Measurements from ENCODE around the gene LGALS1. TPM values are rescaled to one million over a fixed set of nuclear protein-coding genes. Genes with fewer than 3 reads are reported as not detected.

Gene LGALS1
- total RNA-seq, 2 experiments from 2014 or later = 166 to 171 TPM

DNA sequence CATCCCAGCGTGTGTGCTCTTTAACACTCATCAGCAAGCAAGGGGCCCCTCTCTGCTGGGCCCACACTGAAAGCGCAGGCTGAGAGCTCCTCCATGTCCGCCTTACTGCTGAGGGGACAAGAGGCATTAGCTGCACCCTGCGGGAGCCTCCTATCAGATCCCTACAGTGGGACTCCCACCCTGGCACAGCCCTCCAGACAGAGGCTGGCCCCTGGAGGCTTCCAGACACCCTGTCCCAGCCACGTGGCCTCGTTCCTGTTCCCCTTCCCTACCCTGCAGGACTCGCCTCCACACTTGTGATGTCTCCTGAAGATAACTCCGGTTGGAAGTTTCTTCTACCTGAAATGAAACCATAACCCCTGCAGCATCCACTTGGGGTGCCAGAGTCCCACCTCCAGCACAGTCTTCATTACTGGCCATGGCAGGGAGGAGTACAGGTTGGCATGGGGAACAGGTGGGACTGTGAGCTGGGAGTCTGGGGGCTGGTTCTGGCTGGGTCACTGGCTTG lies 41.0 kb upstream of the LGALS1 start:
- Mint-ChIP-seq H3K27ac (peak overlapping the region; percentile 92), H3K4me1 (peaks cover 71% of the 10 kb centered on the region), H3K9me3 (no peaks in the 10 kb centered on the region), H3K4me3 (peak overlapping the region; percentile 66), H3K36me3 (peaks cover 8% of the 10 kb centered on the region), H3K27me3 (no peaks in the 10 kb centered on the region)
- no peak for DNase-seq

GRCh38 chr22:37635157-37635556 lies 40.3 kb upstream of the LGALS1 start:
- DNase-seq = no peak
- Mint-ChIP-seq H3K9me3 (no peaks in the 10 kb centered on the region), H3K27me3 (no peaks in the 10 kb centered on the region), H3K4me1 (peaks cover 71% of the 10 kb centered on the region), H3K36me3 (peaks cover 8% of the 10 kb centered on the region), H3K27ac (peak overlapping the region; percentile 92), H3K4me3 (no peak overlapping the region)

DNA sequence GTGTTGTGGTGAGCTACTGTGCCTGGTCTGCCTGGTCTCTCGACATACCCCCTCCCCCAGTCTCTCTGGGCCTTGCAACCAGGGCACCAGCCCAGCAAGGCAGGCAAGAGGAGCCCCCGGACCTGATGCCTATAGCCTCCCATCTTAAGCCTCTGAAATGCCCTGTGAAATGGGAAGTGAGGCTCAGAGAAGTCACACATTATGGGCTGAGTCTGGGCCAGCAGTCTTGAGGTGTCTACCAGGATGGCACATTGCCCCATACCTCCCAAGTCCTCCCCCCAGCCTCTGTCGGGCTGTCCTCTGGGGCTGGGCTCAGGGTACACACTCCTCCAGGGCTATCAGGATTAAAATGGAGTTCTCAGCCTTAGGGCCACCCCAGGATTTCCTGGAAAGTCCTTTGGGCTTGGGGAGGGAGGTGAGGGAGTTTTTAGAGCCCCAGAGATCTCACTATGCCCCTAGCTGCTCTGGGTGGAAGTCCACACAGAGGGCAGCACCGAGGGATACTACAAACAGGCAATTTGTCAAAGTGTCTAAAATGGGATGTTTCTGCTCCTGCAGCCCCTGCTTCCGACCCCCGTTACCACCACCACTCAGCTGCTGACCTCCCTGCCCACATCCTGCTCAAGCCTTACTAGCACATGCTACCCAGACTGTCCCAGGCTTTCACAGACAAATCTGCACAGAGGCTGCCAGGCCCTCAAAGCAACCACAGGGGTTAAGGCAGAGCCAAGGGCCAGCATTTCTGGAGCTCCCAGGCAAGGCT lies 39.1 kb upstream of the LGALS1 start:
- Mint-ChIP-seq H3K9me3 (no peaks in the 10 kb centered on the region), H3K4me1 (peaks cover 70% of the 10 kb centered on the region), H3K4me3 (no peak overlapping the region), H3K27me3 (no peaks in the 10 kb centered on the region), H3K36me3 (peaks cover 10% of the 10 kb centered on the region), H3K27ac (peak overlapping the region; percentile 77)
- no peak for DNase-seq

DNA sequence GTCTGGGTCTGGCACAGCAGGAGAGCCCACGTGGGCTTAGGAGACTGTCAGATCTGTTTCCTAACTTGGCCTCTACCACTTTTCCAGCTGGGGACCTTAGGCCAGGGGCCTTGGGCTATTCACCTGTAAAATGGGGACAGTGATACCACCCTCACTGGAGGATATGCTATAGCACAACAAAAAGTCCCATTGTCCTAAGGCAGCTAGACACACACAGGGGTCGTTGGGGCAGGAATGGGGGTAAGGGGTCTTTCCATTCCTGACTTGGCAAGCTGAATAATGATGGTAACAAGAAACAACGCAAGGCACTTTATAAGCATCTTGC lies 38.5 kb upstream of the LGALS1 start:
- H3K27ac Mint-ChIP-seq = peak overlapping the region; percentile 77
- peaks cover 6% of the 10 kb centered on the region for H3K36me3 Mint-ChIP-seq
- no peaks in the 10 kb centered on the region for H3K9me3 Mint-ChIP-seq
- no peak overlapping the region for H3K4me3 Mint-ChIP-seq
- H3K27me3 Mint-ChIP-seq = no peaks in the 10 kb centered on the region
- peaks cover 70% of the 10 kb centered on the region for H3K4me1 Mint-ChIP-seq
- no peak for DNase-seq

DNA sequence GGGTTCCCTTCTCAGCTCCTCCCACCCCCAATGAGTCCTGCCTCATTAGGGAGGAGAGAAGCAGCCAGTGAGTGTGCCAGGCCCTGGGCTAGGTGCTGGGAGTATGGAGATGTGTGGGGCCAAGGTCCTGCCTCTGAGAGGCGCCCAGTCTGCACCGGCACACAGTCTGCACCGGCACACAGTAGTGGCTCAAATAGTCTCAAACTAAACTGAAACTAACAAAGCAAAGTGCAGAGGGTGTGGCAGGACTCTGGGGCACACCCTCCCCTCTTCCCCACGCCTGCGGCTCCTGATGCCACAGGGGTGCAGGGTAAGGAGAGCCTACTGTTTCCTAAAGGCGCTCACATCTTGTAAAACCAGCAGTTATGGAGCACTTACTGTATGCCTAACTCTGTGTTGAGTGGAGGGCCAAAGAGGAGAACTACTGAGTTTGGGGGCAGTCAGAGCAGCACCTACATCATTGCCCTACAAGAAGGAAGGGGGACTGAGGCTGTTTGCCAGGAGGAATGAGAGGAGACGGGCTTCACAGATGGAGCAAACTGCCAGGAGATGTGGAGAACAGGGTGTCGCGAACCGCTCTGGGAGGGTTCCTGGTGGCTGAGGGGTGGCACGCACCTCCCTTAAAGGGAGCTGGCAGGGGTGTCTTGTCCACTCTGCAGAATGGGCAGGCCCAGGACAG lies 36.9 kb upstream of the LGALS1 start:
- Mint-ChIP-seq H3K27me3 (no peaks in the 10 kb centered on the region), H3K9me3 (no peaks in the 10 kb centered on the region), H3K4me1 (peaks cover 68% of the 10 kb centered on the region), H3K36me3 (peaks cover 8% of the 10 kb centered on the region), H3K27ac (peak overlapping the region; percentile 63), H3K4me3 (peak overlapping the region; percentile 100)
- DNase-seq = peak; percentile 37

DNA sequence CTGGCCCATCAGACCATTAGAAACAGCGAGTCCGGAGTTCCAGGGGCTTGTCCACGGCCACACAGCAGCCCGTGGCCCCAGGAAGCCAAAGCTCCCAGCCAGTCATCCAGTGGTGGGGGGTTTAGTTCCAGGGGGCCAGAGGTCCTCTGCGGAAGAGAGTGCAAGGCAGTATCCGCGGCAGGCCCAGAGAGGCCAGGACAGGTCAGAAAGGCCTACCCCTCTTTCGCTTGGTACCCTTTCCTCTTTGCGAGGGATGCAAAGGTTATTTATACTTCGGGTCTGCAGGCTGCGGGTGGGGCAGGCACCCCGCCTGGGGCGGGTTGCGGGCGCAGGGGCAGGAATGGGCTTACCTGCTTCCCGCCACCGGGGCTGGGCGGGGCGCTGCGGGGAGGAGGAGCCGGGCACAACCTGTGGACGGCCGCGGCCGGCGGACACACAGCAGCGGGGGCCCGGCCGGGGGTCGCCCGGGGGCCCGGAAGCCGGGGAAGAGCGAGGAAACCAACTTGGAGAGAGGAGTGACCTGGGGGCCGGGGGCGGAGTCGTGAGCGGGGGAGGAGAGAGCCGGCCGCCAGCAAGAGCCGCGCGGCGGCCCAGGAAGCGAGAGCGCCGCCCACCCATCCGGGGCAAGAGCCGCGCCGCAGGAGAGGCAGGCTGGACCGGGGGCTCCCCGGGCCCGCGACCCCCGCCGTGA lies 36.2 kb upstream of the LGALS1 start, which contains the start of gene SH3BP1:
SH3BP1 (plus strand) TSS at position 600 of the 691 bp plus-strand sequence. CDS start 119 bp downstream, outside the sequence.
- Mint-ChIP-seq H3K9me3 (no peaks in the 10 kb centered on the region), H3K4me1 (peaks cover 65% of the 10 kb centered on the region), H3K27ac (peak within 1 kb of the TSS; percentile 98), H3K36me3 (peaks cover 11% of the 10 kb centered on the region), H3K4me3 (peak within 1 kb of the TSS; percentile 100), H3K27me3 (no peaks in the 10 kb centered on the region)
- DNase-seq = peak; percentile 78

- peak overlapping the region; percentile 100 for H3K4me3 Mint-ChIP-seq
- H3K4me1 Mint-ChIP-seq = peaks cover 58% of the 10 kb centered on the region
- peaks cover 17% of the 10 kb centered on the region for H3K36me3 Mint-ChIP-seq
- H3K27ac Mint-ChIP-seq = peak overlapping the region; percentile 98
- no peaks in the 10 kb centered on the region for H3K27me3 Mint-ChIP-seq
- H3K9me3 Mint-ChIP-seq = no peaks in the 10 kb centered on the region
- DNase-seq = peak; percentile 46
These were observed 35.5 kb upstream of the LGALS1 start for GRCh38 chr22:37639771-37640590.

DNA sequence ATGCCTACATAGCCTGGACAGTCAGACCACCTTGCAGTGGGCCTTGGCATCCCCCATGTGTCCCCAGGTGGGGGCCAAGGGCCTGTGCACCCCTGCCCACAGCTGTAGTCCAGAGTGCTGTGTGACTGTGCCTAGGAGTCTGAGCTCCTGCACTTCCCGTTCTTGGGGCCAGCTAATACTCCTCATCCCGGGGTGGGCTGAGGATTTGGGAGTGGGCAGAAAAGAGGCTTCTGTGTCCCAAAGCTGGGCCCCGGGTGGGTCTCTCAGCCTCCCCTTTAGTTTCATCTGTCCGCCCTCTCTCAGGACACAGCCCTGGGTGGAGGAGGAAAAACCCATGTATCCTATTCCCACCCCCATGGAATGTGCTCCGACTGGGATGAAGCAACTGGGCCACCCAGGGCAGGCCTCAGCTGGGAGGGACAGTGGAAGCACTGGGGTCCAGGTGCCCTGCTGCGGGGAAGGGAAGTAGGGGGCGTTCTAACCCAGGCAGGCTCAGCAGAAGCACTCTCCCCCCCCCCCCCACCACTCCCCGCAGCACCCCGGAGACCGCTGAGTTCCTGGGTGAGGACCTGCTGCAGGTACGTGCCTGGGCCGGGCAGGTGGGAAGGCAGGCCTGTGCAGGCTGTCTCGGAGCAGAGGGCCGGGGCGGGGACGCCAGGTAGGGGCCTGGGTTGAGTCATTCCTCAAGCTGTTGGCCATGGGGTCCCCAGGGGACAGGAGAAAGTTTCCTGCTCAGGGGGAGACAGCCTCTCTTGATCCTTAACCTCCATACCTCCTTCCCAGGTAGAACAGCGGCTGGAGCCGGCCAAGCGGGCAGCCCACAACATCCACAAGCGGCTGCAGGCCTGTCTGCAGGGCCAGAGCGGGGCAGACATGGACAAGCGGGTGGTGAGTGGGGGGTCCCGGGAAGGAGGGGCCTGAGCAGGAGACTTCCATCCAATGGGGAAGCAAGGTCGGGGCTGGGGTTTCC lies 34.6 kb upstream of the LGALS1 start:
- H3K36me3 Mint-ChIP-seq = peaks cover 18% of the 10 kb centered on the region
- no peak for DNase-seq
- no peaks in the 10 kb centered on the region for H3K27me3 Mint-ChIP-seq
- no peaks in the 10 kb centered on the region for H3K9me3 Mint-ChIP-seq
- H3K4me1 Mint-ChIP-seq = peaks cover 51% of the 10 kb centered on the region
- peak overlapping the region; percentile 98 for H3K27ac Mint-ChIP-seq
- peak overlapping the region; percentile 100 for H3K4me3 Mint-ChIP-seq

- Mint-ChIP-seq H3K4me3 (peak overlapping the region; percentile 100), H3K36me3 (peaks cover 16% of the 10 kb centered on the region), H3K4me1 (peaks cover 46% of the 10 kb centered on the region), H3K9me3 (no peaks in the 10 kb centered on the region), H3K27me3 (no peaks in the 10 kb centered on the region), H3K27ac (no peak overlapping the region)
- DNase-seq = no peak
These were observed 33.9 kb upstream of the LGALS1 start for GRCh38 chr22:37641561-37641949.

- Mint-ChIP-seq H3K36me3 (peaks cover 17% of the 10 kb centered on the region), H3K27ac (peak overlapping the region; percentile 72), H3K4me1 (peaks cover 28% of the 10 kb centered on the region), H3K4me3 (peak overlapping the region; percentile 42), H3K9me3 (no peaks in the 10 kb centered on the region), H3K27me3 (no peaks in the 10 kb centered on the region)
- DNase-seq = peak; percentile 85
These were observed 32.1 kb upstream of the LGALS1 start for GRCh38 chr22:37643225-37643847.

GRCh38 chr22:37647317-37647716 lies 28.1 kb upstream of the LGALS1 start:
- Mint-ChIP-seq H3K4me1 (peaks cover 15% of the 10 kb centered on the region), H3K4me3 (no peak overlapping the region), H3K9me3 (no peaks in the 10 kb centered on the region), H3K27ac (no peak overlapping the region), H3K36me3 (peaks cover 29% of the 10 kb centered on the region), H3K27me3 (no peaks in the 10 kb centered on the region)
- DNase-seq = no peak

GRCh38 chr22:37647928-37648327 lies 27.5 kb upstream of the LGALS1 start:
- H3K9me3 Mint-ChIP-seq = no peaks in the 10 kb centered on the region
- no peak overlapping the region for H3K27ac Mint-ChIP-seq
- H3K36me3 Mint-ChIP-seq = peaks cover 34% of the 10 kb centered on the region
- no peak for DNase-seq
- H3K4me1 Mint-ChIP-seq = peaks cover 12% of the 10 kb centered on the region
- no peaks in the 10 kb centered on the region for H3K27me3 Mint-ChIP-seq
- H3K4me3 Mint-ChIP-seq = no peak overlapping the region

DNA sequence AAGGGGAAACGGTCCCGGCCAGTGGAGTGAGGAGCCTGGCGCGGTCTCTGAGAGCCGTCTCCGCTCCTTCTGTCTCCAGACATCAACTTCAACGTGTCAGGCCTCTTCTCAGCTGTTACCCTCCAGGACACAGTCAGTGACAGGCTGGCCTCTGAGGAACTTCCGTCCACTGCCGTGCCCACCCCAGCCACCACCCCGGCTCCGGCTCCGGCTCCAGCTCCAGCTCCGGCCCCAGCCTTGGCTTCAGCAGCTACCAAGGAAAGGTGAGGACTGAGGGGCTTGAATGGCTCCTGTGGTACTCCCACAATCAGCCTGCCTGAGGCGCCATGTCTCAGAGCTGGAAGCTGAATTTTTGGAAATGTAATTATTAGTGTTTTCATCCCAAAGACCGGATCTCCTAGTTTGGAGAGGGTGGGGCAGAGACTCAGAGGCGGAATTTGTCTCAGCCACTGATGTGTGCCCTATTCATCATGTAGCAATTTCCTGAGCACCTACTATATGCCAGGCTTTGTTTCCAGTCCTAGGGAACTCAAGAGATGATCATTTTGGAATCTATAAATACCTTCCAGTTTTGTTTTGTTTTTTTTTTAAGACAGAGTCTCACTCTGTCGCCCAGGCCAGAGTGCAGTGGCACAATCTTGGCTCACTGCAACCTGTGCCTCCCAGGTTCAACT lies 24.8 kb upstream of the LGALS1 start:
- no peak overlapping the region for H3K27ac Mint-ChIP-seq
- peaks cover 21% of the 10 kb centered on the region for H3K36me3 Mint-ChIP-seq
- no peak for DNase-seq
- H3K4me1 Mint-ChIP-seq = peaks cover 4% of the 10 kb centered on the region
- H3K4me3 Mint-ChIP-seq = no peak overlapping the region
- no peaks in the 10 kb centered on the region for H3K9me3 Mint-ChIP-seq
- no peaks in the 10 kb centered on the region for H3K27me3 Mint-ChIP-seq
